Measurements from ENCODE around the gene MAP7D3.

DNA sequence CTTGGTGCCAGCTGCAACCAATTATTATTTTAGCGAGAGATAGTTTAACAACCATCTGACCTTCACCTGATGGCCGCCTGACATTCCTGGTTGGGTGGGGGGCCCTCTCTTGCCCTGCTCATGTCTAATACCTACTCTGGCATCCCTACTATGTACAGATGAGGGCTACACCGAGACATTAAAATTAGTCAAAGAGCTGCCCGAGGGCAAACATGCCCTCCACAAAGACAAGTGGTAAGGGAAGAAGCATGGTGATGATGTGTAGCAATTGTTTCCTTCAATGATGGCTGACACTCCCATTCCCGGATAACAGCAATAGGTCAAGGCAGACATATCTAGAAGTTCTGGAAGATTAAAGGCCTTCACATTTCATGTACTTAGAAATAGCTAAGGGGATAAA, 49.6 kb downstream of the MAP7D3 start:
- no peak for TF ChIP-seq MAFK (IDR thresholded peaks at IDR 0.05; ENCODE audit: low read depth, low read length)
- TF ChIP-seq, protein P1, sequence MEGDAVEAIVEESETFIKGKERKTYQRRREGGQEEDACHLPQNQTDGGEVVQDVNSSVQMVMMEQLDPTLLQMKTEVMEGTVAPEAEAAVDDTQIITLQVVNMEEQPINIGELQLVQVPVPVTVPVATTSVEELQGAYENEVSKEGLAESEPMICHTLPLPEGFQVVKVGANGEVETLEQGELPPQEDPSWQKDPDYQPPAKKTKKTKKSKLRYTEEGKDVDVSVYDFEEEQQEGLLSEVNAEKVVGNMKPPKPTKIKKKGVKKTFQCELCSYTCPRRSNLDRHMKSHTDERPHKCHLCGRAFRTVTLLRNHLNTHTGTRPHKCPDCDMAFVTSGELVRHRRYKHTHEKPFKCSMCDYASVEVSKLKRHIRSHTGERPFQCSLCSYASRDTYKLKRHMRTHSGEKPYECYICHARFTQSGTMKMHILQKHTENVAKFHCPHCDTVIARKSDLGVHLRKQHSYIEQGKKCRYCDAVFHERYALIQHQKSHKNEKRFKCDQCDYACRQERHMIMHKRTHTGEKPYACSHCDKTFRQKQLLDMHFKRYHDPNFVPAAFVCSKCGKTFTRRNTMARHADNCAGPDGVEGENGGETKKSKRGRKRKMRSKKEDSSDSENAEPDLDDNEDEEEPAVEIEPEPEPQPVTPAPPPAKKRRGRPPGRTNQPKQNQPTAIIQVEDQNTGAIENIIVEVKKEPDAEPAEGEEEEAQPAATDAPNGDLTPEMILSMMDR (conservative IDR thresholded peaks at IDR 0.05; ENCODE audit: low read depth, low read length), result no peak
